Testis (tissue), 3 donors: ENCODE data around the gene LYSMD2. TPM values are rescaled to one million over a fixed set of nuclear protein-coding genes. Genes with fewer than 3 reads are reported as not detected.

ENCODE experiments used
- DNase-seq: peaks from one replicate; pipeline ENCODE4 v3.0.0-alpha.2; 2019
- H3K27ac ChIP-seq, 2 donors: fragments of 200-600 bp; sonication (generic); one replicate each; pipeline ENCODE4 v1.5.1; 2019
- H3K27me3 ChIP-seq: fragments of 200-600 bp; sonication (generic); one replicate; pipeline ENCODE4 v1.5.1; 2019
- H3K36me3 ChIP-seq: fragments of 200-600 bp; sonication (generic); one replicate; pipeline ENCODE4 v1.5.1; 2017; ENCODE audit warnings: low read depth; ENCODE audit errors: missing control alignments
- H3K4me1 ChIP-seq: fragments of 200-600 bp; sonication (generic); one replicate; pipeline ENCODE4 v1.5.1; 2019
- H3K4me3 ChIP-seq, 2 donors: fragments of 200-600 bp; sonication (generic); one replicate each; pipeline ENCODE4 v1.5.1; 2017 to 2019
- H3K9me3 ChIP-seq: fragments of 200-600 bp; sonication (generic); one replicate; pipeline ENCODE4 v1.5.1; 2017
- POLR2A ChIP-seq: fragments of 450-650 bp; IDR thresholded peaks from one replicate; pipeline ENCODE4 v1.6.1; 2017; ENCODE audit warnings: antibody characterized with exemption, mild to moderate bottlenecking, moderate library complexity
- WGBS, 2 donors: methylation state at CpG; one replicate each; pipeline ENCODE4 v1.1.5; 2018; 5-methylcytosine and 5-hydroxymethylcytosine counted together
- intact Hi-C: fragments of 100-400 bp; cut with DNase I; formaldehyde crosslinking; loops from one replicate; pipeline ENCODE4 v1.15.1; 2023; ENCODE audit warnings: low total_unique reads
- polyA plus RNA-seq: library from polyadenylated mRNA; stranded (reverse); fragments of 350-450 nt; fragmentation: Illumina TruSeq; extraction: RNeasy Lipid Tissue Mini Kit (QIAGEN cat#74804); gene quantifications from one replicate; pipeline ENCODE4 v1.2.3, GENCODE V29; 2014; ENCODE audit warnings: low read depth, low replicate concordance; ENCODE audit not compliant: insufficient read depth
- total RNA-seq, 2 donors: library from RNA; depleted of rRNA; stranded (reverse); fragments of >200 nt; gene quantifications; one replicate each; pipeline ENCODE4 v1.2.3, GENCODE V29; 2016
- TF ChIP-seq, protein P1 (sequence below), 3 experiments: fragments of 450-650 bp in 2 of 3; fragments of 200-600 bp in 1 of 3; sonication (generic) in 1 of 3; IDR thresholded peaks; one replicate each; pipeline ENCODE4 v1.5.1; 2016 to 2019; ENCODE audit warnings: antibody characterized with exemption in 3 of 3, mild to moderate bottlenecking in 2 of 3, moderate library complexity in 1 of 3

LYSMD2 gene
- total and polyA plus RNA-seq, 3 donors from 2014 or later, result 18.7 to 21.1 (median 19.9) TPM

DNA sequence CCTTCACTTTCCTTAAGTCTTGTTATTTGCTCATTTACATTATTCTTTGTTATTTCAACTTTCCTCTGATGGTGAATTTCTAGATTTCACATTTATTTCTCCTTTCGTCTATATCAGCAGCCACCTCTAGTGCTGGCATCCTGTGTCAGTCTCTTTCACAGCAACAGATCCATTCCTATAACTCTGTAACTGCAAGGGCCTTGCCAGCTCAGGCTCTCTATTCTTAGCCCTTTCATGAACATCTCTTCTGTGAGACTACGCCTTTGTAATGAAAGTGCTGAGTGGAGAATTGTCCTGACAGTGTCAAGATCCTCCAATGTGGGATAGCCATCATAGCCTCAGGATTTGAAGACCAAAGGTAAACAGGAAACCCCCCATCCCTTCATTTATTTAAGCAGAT is 60.0 kb downstream of the LYSMD2 start:
- Histone ChIP-seq H3K27ac (no peak overlapping the region), H3K9me3 (no peaks in the 10 kb centered on the region), H3K27me3 (no peaks in the 10 kb centered on the region), H3K4me3 (no peak overlapping the region), H3K36me3 (no peaks in the 10 kb centered on the region), H3K4me1 (no peaks in the 10 kb centered on the region)
- no peak for DNase-seq
- no peak for TF ChIP-seq POLR2A
- TF ChIP-seq, protein P1, sequence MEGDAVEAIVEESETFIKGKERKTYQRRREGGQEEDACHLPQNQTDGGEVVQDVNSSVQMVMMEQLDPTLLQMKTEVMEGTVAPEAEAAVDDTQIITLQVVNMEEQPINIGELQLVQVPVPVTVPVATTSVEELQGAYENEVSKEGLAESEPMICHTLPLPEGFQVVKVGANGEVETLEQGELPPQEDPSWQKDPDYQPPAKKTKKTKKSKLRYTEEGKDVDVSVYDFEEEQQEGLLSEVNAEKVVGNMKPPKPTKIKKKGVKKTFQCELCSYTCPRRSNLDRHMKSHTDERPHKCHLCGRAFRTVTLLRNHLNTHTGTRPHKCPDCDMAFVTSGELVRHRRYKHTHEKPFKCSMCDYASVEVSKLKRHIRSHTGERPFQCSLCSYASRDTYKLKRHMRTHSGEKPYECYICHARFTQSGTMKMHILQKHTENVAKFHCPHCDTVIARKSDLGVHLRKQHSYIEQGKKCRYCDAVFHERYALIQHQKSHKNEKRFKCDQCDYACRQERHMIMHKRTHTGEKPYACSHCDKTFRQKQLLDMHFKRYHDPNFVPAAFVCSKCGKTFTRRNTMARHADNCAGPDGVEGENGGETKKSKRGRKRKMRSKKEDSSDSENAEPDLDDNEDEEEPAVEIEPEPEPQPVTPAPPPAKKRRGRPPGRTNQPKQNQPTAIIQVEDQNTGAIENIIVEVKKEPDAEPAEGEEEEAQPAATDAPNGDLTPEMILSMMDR (IDR thresholded peaks at IDR 0.05), result no peak
- 76 to 90% methylated on average over 2 of the region's 2 CpGs for WGBS, 2 donors
- intact Hi-C loops, result no loop called here

DNA sequence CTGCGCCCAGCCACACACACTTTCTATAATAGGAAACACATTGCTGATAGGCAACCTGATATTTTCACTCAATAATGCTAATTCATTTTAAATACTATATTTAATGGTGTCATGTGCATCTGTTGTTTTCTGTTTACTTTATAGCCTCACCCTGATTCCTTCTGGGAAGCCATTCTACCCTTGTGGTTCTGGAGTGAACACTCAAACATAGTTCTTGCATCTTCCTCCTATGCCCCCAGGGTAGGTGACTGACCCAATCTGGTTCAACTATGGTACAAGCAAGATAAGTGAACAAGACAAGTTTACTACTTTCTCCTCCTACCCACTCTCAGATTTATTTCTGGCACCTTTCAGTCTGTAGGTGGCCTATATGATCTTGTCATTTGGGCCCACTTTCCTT is 60.4 kb downstream of the LYSMD2 start:
- DNase-seq, result no peak

DNA sequence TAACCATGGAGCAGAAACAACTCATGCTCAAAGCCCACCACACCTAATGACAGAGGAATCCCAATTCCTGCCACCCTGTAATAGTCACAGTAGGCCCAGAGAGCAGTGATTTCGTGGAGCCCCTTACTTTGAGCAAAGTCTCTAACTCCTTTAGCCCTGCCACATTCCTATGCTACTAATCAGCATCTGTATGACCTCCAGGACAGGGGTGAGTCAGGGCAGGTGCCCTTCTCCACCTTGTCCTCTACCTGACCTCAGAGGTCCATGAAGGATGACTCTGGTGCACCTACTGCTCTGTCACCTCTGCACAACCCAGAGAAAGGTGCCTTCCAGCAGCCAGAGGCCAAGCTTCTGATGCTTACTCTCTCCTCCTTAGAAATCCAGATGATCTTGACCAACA is 62.2 kb downstream of the LYSMD2 start:
- TF ChIP-seq, protein P1 (IDR thresholded peaks at IDR 0.05), result no peak
- Histone ChIP-seq H3K4me3 (no peak overlapping the region), H3K27ac (no peak overlapping the region), H3K27me3 (no peaks in the 10 kb centered on the region), H3K36me3 (no peaks in the 10 kb centered on the region), H3K9me3 (no peaks in the 10 kb centered on the region), H3K4me1 (no peaks in the 10 kb centered on the region)
- 46 to 78% methylated on average over 1 of the region's 1 CpG for WGBS, 2 donors
- intact Hi-C loops, result no loop called here
- DNase-seq, result no peak

More for the DNA sequence above, 60.4 kb downstream of the LYSMD2 start:
- no peak overlapping the region for H3K4me3 ChIP-seq
- intact Hi-C loops, result no loop called here
- no peak overlapping the region for H3K27ac ChIP-seq
- WGBS, 2 donors, result 96 to 100% methylated on average over 1 of the region's 1 CpG
- no peaks in the 10 kb centered on the region for H3K9me3 ChIP-seq
- H3K36me3 ChIP-seq, result no peaks in the 10 kb centered on the region
- H3K27me3 ChIP-seq, result no peaks in the 10 kb centered on the region
- TF ChIP-seq POLR2A, result no peak
- TF ChIP-seq, protein P1 (IDR thresholded peaks at IDR 0.05), result no peak
- H3K4me1 ChIP-seq, result no peaks in the 10 kb centered on the region

Other genes starting within 250 kb of the LYSMD2 start
- 10 to 100 TPM; 64.4 to 81.3 TPM for gene DMXL2, start 114.9 kb downstream of the LYSMD2 start, total RNA-seq
- 54.5 TPM for gene DMXL2, start 114.9 kb downstream of the LYSMD2 start, polyA plus RNA-seq
- gene SCG3, start 56.2 kb downstream of the LYSMD2 start, total RNA-seq, result 1 to 10 TPM; 1.2 to 1.3 TPM
- gene SCG3, start 56.2 kb downstream of the LYSMD2 start, polyA plus RNA-seq, result 2.0 TPM
- gene TMOD2, start 13.9 kb upstream of the LYSMD2 start, total RNA-seq, result 1 to 10 TPM; 5.8 to 5.9 TPM
- gene TMOD2, start 13.9 kb upstream of the LYSMD2 start, polyA plus RNA-seq, result 6.4 TPM
- 10 to 100 TPM; 15.6 to 16.6 TPM for gene TMOD3, start 92.0 kb upstream of the LYSMD2 start, total RNA-seq
- gene TMOD3, start 92.0 kb upstream of the LYSMD2 start, polyA plus RNA-seq, result 21.2 TPM
- 10 to 100 TPM; 20.7 to 21.0 TPM for gene LEO1, start 234.1 kb upstream of the LYSMD2 start, total RNA-seq
- 8.2 TPM for gene LEO1, start 234.1 kb upstream of the LYSMD2 start, polyA plus RNA-seq